Tibial nerve (tissue), 4 donors: ENCODE data around the gene CDKN2B-AS1. TPM values are rescaled to one million over a fixed set of nuclear protein-coding genes. Genes with fewer than 3 reads are reported as not detected.

ENCODE experiments used
- DNase-seq, 2 donors: peaks; one replicate each; pipeline ENCODE4 v3.0.0-alpha.2; 2019; ENCODE audit warnings: low spot score in 2 of 2
- H3K27ac ChIP-seq, 4 donors: fragments of 200-600 bp; sonication (generic) in 3 of 4; one replicate each; pipeline ENCODE4 v1.5.1; 2017 to 2019; ENCODE audit warnings: mild to moderate bottlenecking in 1 of 4
- H3K27me3 ChIP-seq, 2 donors: fragments of 200-600 bp; sonication (generic) in 1 of 2; one replicate each; pipeline versions ENCODE4 v1.5.1 to v1.6.0; 2017 to 2019
- H3K36me3 ChIP-seq, 3 donors: fragments of 200-600 bp; sonication (generic); one replicate each; pipeline ENCODE4 v1.5.1; 2018 to 2019
- H3K4me1 ChIP-seq, 4 donors: fragments of 200-600 bp; sonication (generic) in 3 of 4; one replicate each; pipeline ENCODE4 v1.5.1; 2017 to 2019
- H3K4me3 ChIP-seq, 4 donors: fragments of 200-600 bp; sonication (generic) in 3 of 4; one replicate each; pipeline ENCODE4 v1.5.1; 2017 to 2019; ENCODE audit warnings: mild to moderate bottlenecking in 1 of 4, moderate library complexity in 1 of 4
- H3K9me3 ChIP-seq, 4 donors: fragments of 200-600 bp; sonication (generic) in 3 of 4; one replicate each; pipeline ENCODE4 v1.5.1; 2017 to 2019
- CTCF ChIP-seq, 5 experiments: fragments of 200-600 bp in 3 of 5; fragments of 450-650 bp in 2 of 5; sonication (generic) in 3 of 5; IDR thresholded peaks; one replicate each; pipeline ENCODE4 v1.5.1; 2016 to 2019; ENCODE audit warnings: antibody characterized with exemption in 5 of 5, mild to moderate bottlenecking in 3 of 5, moderate library complexity in 2 of 5
- EP300 ChIP-seq, 2 donors: sonication (generic); formaldehyde crosslinking; IDR thresholded peaks; one replicate each; pipeline ENCODE4 v1.6.1; 2017; ENCODE audit warnings: antibody characterized with exemption in 2 of 2, mild to moderate bottlenecking in 1 of 2
- POLR2A ChIP-seq, 2 donors: fragments of 450-650 bp; IDR thresholded peaks; one replicate each; pipeline ENCODE4 v1.6.1; 2017; ENCODE audit warnings: antibody characterized with exemption in 2 of 2, mild to moderate bottlenecking in 2 of 2, moderate library complexity in 2 of 2
- WGBS, 2 donors: methylation state at CpG; one replicate each; pipeline ENCODE4 v1.1.5; 2018; 5-methylcytosine and 5-hydroxymethylcytosine counted together
- total RNA-seq, 4 donors: library from RNA; depleted of rRNA; stranded (reverse); fragments of >200 nt; gene quantifications; one replicate each; pipeline ENCODE4 v1.1.0, GENCODE V29; 2016

CDKN2B-AS1 gene
- total RNA-seq, 4 donors from 2014 or later, result 0.59 to 1.5 (median 0.90) TPM; not detected in 1

- WGBS, 2 donors, result 4 to 5% methylated on average over 29 of the region's 29 CpGs
- Histone ChIP-seq H3K27me3 (peaks cover 9 to 67% of the 10 kb centered on the region in 2 donors), H3K36me3 (no peaks in the 10 kb centered on the region), H3K4me1 (peaks cover 0 to 27% (median 10%) of the 10 kb centered on the region in 4 donors), H3K27ac (no peak overlapping the region), H3K9me3 (peaks cover 0 to 19% (median 0%) of the 10 kb centered on the region in 4 donors), H3K4me3 (peak overlapping the region in 3 of 4 donors; percentile 9 to 28 (median 16))
- no peak for DNase-seq
- no peak for TF ChIP-seq EP300 (IDR thresholded peaks at IDR 0.05)
- no peak for TF ChIP-seq CTCF (IDR thresholded peaks at IDR 0.05)
- TF ChIP-seq POLR2A (IDR thresholded peaks at IDR 0.05), result no peak
These were observed 29.6 kb upstream of the CDKN2B-AS1 start for GRCh38 chr9:21964925-21965385.

- Histone ChIP-seq H3K27ac (no peak overlapping the region), H3K27me3 (peaks cover 9 to 72% of the 10 kb centered on the region in 2 donors), H3K9me3 (peaks cover 0 to 19% (median 0%) of the 10 kb centered on the region in 4 donors), H3K4me3 (peak overlapping the region in 3 of 4 donors; percentile 9 to 28 (median 16)), H3K36me3 (no peaks in the 10 kb centered on the region), H3K4me1 (peaks cover 0 to 27% (median 10%) of the 10 kb centered on the region in 4 donors)
- DNase-seq, result no peak
- WGBS, 2 donors, result 3% methylated on average over 30 of the region's 30 CpGs
- TF ChIP-seq EP300 (IDR thresholded peaks at IDR 0.05) (no peak), CTCF (IDR thresholded peaks at IDR 0.05) (peak in 2 of 5 experiments; percentile 5 to 13)
These were observed 29.1 kb upstream of the CDKN2B-AS1 start for GRCh38 chr9:21965401-21965951.

- H3K27ac ChIP-seq, result no peak overlapping the region
- 15 to 20% methylated on average over 15 of the region's 15 CpGs for WGBS, 2 donors
- H3K27me3 ChIP-seq, result peaks cover 9 to 80% of the 10 kb centered on the region in 2 donors
- peaks cover 0 to 34% (median 12%) of the 10 kb centered on the region in 4 donors for H3K4me1 ChIP-seq
- no peak for DNase-seq
- TF ChIP-seq EP300 (IDR thresholded peaks at IDR 0.05) (no peak), POLR2A (IDR thresholded peaks at IDR 0.05) (no peak), CTCF (IDR thresholded peaks at IDR 0.05) (no peak)
- H3K9me3 ChIP-seq, result peaks cover 0 to 19% (median 0%) of the 10 kb centered on the region in 4 donors
- no peak overlapping the region for H3K4me3 ChIP-seq
- no peaks in the 10 kb centered on the region for H3K36me3 ChIP-seq
These were observed 28.3 kb upstream of the CDKN2B-AS1 start for GRCh38 chr9:21966140-21966851.

- H3K36me3 ChIP-seq, result no peaks in the 10 kb centered on the region
- H3K4me1 ChIP-seq, result peaks cover 0 to 37% (median 12%) of the 10 kb centered on the region in 4 donors
- H3K4me3 ChIP-seq, result no peak overlapping the region
- no peak for DNase-seq
- peaks cover 0 to 19% (median 0%) of the 10 kb centered on the region in 4 donors for H3K9me3 ChIP-seq
- H3K27ac ChIP-seq, result no peak overlapping the region
- H3K27me3 ChIP-seq, result peaks cover 9 to 89% of the 10 kb centered on the region in 2 donors
- TF ChIP-seq CTCF (IDR thresholded peaks at IDR 0.05), result no peak
- TF ChIP-seq EP300 (IDR thresholded peaks at IDR 0.05), result no peak
- no peak for TF ChIP-seq POLR2A (IDR thresholded peaks at IDR 0.05)
- 10 to 20% methylated on average over 17 to 19 of the region's 19 CpGs for WGBS, 2 donors
These were observed 27.4 kb upstream of the CDKN2B-AS1 start for GRCh38 chr9:21967169-21967568.

- TF ChIP-seq CTCF (IDR thresholded peaks at IDR 0.05), result no peak
- 29 to 32% methylated on average over 10 of the region's 10 CpGs for WGBS, 2 donors
- no peak overlapping the region for H3K27ac ChIP-seq
- peaks cover 0 to 19% (median 0%) of the 10 kb centered on the region in 4 donors for H3K9me3 ChIP-seq
- H3K4me3 ChIP-seq, result no peak overlapping the region
- peaks cover 9 to 94% of the 10 kb centered on the region in 2 donors for H3K27me3 ChIP-seq
- H3K4me1 ChIP-seq, result peaks cover 0 to 37% (median 12%) of the 10 kb centered on the region in 4 donors
- DNase-seq, result no peak
- no peaks in the 10 kb centered on the region for H3K36me3 ChIP-seq
These were observed 26.9 kb upstream of the CDKN2B-AS1 start for GRCh38 chr9:21967702-21968101.
